Suprapubic skin (tissue), 4 donors: ENCODE results near the gene ZNF282.

ENCODE experiments used
- POLR2A ChIP-seq, 2 donors: fragments of 450-650 bp; IDR thresholded peaks; one replicate each; pipeline ENCODE4 v1.6.1; 2017; ENCODE audit warnings: antibody characterized with exemption in 2 of 2, mild to moderate bottlenecking in 2 of 2, moderate library complexity in 2 of 2
- POLR2AphosphoS5 ChIP-seq, 3 donors: sonication (generic); formaldehyde crosslinking; IDR thresholded peaks; one replicate each; pipeline ENCODE4 v1.6.1; 2017; ENCODE audit warnings: antibody characterized with exemption in 3 of 3
- TF ChIP-seq, protein P1 (sequence below), 2 donors: fragments of 200-600 bp in 1 of 2; fragments of 450-650 bp in 1 of 2; sonication (generic) in 1 of 2; IDR thresholded peaks; one replicate each; pipeline ENCODE4 v1.5.1; 2016 to 2019; ENCODE audit warnings: antibody characterized with exemption in 2 of 2, mild to moderate bottlenecking in 1 of 2, moderate library complexity in 1 of 2

DNA sequence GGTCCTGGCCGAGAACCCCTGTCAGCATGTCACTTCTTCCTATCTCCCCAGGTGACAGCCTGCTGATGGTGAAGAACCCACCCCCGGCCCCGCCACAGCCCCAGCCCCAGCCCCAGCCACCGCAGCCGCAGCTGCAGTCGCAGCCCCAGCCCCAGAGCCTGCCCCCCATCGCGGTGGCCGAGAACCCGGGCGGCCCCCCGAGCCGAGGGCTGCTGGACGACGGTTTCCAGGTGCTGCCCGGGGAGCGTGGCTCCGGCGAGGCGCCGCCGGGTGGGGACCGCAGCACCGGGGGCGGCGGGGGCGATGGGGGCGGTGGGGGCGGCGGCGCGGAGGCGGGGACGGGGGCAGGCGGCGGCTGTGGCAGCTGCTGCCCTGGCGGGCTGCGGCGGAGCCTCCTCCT lies 28.4 kb downstream of the ZNF282 start:
- TF ChIP-seq, protein P1, sequence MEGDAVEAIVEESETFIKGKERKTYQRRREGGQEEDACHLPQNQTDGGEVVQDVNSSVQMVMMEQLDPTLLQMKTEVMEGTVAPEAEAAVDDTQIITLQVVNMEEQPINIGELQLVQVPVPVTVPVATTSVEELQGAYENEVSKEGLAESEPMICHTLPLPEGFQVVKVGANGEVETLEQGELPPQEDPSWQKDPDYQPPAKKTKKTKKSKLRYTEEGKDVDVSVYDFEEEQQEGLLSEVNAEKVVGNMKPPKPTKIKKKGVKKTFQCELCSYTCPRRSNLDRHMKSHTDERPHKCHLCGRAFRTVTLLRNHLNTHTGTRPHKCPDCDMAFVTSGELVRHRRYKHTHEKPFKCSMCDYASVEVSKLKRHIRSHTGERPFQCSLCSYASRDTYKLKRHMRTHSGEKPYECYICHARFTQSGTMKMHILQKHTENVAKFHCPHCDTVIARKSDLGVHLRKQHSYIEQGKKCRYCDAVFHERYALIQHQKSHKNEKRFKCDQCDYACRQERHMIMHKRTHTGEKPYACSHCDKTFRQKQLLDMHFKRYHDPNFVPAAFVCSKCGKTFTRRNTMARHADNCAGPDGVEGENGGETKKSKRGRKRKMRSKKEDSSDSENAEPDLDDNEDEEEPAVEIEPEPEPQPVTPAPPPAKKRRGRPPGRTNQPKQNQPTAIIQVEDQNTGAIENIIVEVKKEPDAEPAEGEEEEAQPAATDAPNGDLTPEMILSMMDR (IDR thresholded peaks at IDR 0.05) = no peak
- no peak for TF ChIP-seq POLR2A (IDR thresholded peaks at IDR 0.05)
- TF ChIP-seq POLR2AphosphoS5 (IDR thresholded peaks at IDR 0.05) = no peak
